ENCODE results near the gene PTPRG. TPM values are rescaled to one million over a fixed set of nuclear protein-coding genes. Genes with fewer than 3 reads are reported as not detected.

Gene PTPRG
- total RNA-seq, 1 experiment from 2014 or later: 0.74 TPM

GRCh38 chr3:61903931-61904657 lies 342.7 kb downstream of the PTPRG start:
- ChIA-PET CTCF (no interaction called here), POLR2A (no interaction called here)
- BruUV-seq (replicated peaks): no TSS peak
- DNase-seq (ENCODE audit: low read depth, low spot score) (no peak), ATAC-seq (no peak)
- Histone ChIP-seq H3K4me3 (ENCODE audit: low read depth in 2 of 2, low read length in 2 of 2) (no peak overlapping the region), H3K27ac (ENCODE audit: low read length) (no peak overlapping the region), H3K36me3 (ENCODE audit: control insufficient read depth, insufficient read depth, low read length) (no peaks in the 10 kb centered on the region), H3K4me1 (ENCODE audit: control insufficient read depth, insufficient read depth, low read length) (no peaks in the 10 kb centered on the region), H3K9me3 (ENCODE audit: control insufficient read depth, insufficient read depth, low read depth, low read length) (no peaks in the 10 kb centered on the region), H3K27me3 (ENCODE audit: control insufficient read depth, insufficient read depth, low read length) (no peaks in the 10 kb centered on the region)
- intact Hi-C loops (cut with micrococcal nuclease; ENCODE audit: unreplicated experiment) (no loop called here), in situ Hi-C loops (cut with HindIII; ENCODE audit: low pct_unique_long_range_greater_than_20kb, low sequenced_read_pairs) (no loop called here)
- TF ChIP-seq, protein P1, sequence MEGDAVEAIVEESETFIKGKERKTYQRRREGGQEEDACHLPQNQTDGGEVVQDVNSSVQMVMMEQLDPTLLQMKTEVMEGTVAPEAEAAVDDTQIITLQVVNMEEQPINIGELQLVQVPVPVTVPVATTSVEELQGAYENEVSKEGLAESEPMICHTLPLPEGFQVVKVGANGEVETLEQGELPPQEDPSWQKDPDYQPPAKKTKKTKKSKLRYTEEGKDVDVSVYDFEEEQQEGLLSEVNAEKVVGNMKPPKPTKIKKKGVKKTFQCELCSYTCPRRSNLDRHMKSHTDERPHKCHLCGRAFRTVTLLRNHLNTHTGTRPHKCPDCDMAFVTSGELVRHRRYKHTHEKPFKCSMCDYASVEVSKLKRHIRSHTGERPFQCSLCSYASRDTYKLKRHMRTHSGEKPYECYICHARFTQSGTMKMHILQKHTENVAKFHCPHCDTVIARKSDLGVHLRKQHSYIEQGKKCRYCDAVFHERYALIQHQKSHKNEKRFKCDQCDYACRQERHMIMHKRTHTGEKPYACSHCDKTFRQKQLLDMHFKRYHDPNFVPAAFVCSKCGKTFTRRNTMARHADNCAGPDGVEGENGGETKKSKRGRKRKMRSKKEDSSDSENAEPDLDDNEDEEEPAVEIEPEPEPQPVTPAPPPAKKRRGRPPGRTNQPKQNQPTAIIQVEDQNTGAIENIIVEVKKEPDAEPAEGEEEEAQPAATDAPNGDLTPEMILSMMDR (IDR thresholded peaks at IDR 0.05): no peak
- no peak for TF ChIP-seq SIN3A (IDR thresholded peaks at IDR 0.05; ENCODE audit: borderline replicate concordance, insufficient read depth, low read depth, low read length)
- TF ChIP-seq, protein P2, sequence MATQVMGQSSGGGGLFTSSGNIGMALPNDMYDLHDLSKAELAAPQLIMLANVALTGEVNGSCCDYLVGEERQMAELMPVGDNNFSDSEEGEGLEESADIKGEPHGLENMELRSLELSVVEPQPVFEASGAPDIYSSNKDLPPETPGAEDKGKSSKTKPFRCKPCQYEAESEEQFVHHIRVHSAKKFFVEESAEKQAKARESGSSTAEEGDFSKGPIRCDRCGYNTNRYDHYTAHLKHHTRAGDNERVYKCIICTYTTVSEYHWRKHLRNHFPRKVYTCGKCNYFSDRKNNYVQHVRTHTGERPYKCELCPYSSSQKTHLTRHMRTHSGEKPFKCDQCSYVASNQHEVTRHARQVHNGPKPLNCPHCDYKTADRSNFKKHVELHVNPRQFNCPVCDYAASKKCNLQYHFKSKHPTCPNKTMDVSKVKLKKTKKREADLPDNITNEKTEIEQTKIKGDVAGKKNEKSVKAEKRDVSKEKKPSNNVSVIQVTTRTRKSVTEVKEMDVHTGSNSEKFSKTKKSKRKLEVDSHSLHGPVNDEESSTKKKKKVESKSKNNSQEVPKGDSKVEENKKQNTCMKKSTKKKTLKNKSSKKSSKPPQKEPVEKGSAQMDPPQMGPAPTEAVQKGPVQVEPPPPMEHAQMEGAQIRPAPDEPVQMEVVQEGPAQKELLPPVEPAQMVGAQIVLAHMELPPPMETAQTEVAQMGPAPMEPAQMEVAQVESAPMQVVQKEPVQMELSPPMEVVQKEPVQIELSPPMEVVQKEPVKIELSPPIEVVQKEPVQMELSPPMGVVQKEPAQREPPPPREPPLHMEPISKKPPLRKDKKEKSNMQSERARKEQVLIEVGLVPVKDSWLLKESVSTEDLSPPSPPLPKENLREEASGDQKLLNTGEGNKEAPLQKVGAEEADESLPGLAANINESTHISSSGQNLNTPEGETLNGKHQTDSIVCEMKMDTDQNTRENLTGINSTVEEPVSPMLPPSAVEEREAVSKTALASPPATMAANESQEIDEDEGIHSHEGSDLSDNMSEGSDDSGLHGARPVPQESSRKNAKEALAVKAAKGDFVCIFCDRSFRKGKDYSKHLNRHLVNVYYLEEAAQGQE (IDR thresholded peaks at IDR 0.05; ENCODE audit: insufficient read depth in 1 of 2, low read depth in 2 of 2, low read length in 1 of 2): no peak
- no peak for TF ChIP-seq TCF7L2 (IDR thresholded peaks at IDR 0.05; ENCODE audit: low read depth, low read length)
- TF ChIP-seq POLR2AphosphoS5 (IDR thresholded peaks at IDR 0.05; ENCODE audit: low read depth, low read length): no peak

- Histone ChIP-seq H3K4me1 (ENCODE audit: control insufficient read depth, insufficient read depth, low read length) (no peaks in the 10 kb centered on the region), H3K36me3 (ENCODE audit: control insufficient read depth, insufficient read depth, low read length) (no peaks in the 10 kb centered on the region), H3K27ac (ENCODE audit: low read length) (no peak overlapping the region), H3K9me3 (ENCODE audit: control insufficient read depth, insufficient read depth, low read depth, low read length) (no peaks in the 10 kb centered on the region), H3K4me3 (ENCODE audit: low read depth in 2 of 2, low read length in 2 of 2) (no peak overlapping the region), H3K27me3 (ENCODE audit: control insufficient read depth, insufficient read depth, low read length) (no peaks in the 10 kb centered on the region)
- intact Hi-C loops (cut with micrococcal nuclease; ENCODE audit: unreplicated experiment): no loop called here
- BruUV-seq (replicated peaks): no TSS peak
- TF ChIP-seq POLR2AphosphoS5 (IDR thresholded peaks at IDR 0.05; ENCODE audit: low read depth, low read length) (no peak), SIN3A (IDR thresholded peaks at IDR 0.05; ENCODE audit: borderline replicate concordance, insufficient read depth, low read depth, low read length) (no peak), TCF7L2 (IDR thresholded peaks at IDR 0.05; ENCODE audit: low read depth, low read length) (no peak)
- TF ChIP-seq, protein P1 (IDR thresholded peaks at IDR 0.05): no peak
- TF ChIP-seq, protein P2 (IDR thresholded peaks at IDR 0.05; ENCODE audit: insufficient read depth in 1 of 2, low read depth in 2 of 2, low read length in 1 of 2): no peak
- DNase-seq (ENCODE audit: low read depth, low spot score) (no peak), ATAC-seq (no peak)
- POLR2A ChIA-PET: no interaction called here
- CTCF ChIA-PET: no interaction called here
- in situ Hi-C loops (cut with HindIII; ENCODE audit: low pct_unique_long_range_greater_than_20kb, low sequenced_read_pairs): no loop called here
These were observed 345.9 kb downstream of the PTPRG start for GRCh38 chr3:61907210-61907795.

Measured in Panc1 (cell line).